MCF 10A (cell line): Measurements from ENCODE around the gene ANK2. TPM values are rescaled to one million over a fixed set of nuclear protein-coding genes. Genes with fewer than 3 reads are reported as not detected.

Experiments
- BruUV-seq: library from RNA; stranded (reverse); fragments of 400-500 nt; replicated peaks from 2 replicates; lab custom pipeline; 2021; lab: Mats Ljungman, UMichigan
- CTCF ChIA-PET: fragments of 300-600 bp; sonication (Branson Sonifier 250); formaldehyde crosslinking; extraction: SDS; loops from one replicate; lab custom pipeline; 2021; ENCODE audit warnings: antibody characterized with exemption, inconsistent platforms; lab: Yijun Ruan, JAX
- POLR2A ChIA-PET: fragments of 300-600, 350-650 bp; sonication (Branson Sonifier 250); formaldehyde crosslinking; extraction: SDS; loops from one replicate; lab custom pipeline; 2020; ENCODE audit warnings: antibody characterized with exemption, inconsistent platforms; lab: Yijun Ruan, JAX
- DNase-seq: peaks from one replicate; pipeline ENCODE4 v3.0.0-alpha.2; 2018; ENCODE audit not compliant: unreplicated experiment
- H3K27ac Mint-ChIP-seq: one replicate; pipeline ENCODE4 v1.8.0; 2022; ENCODE audit warnings: mild to moderate bottlenecking, low read depth, mixed read lengths; ENCODE audit not compliant: unreplicated experiment
- H3K27me3 Mint-ChIP-seq: one replicate; pipeline ENCODE4 v1.8.0; 2022; ENCODE audit warnings: mixed read lengths; ENCODE audit not compliant: insufficient read depth, unreplicated experiment
- H3K36me3 Mint-ChIP-seq: one replicate; pipeline ENCODE4 v1.8.0; 2022; ENCODE audit warnings: mild to moderate bottlenecking, moderate library complexity, mixed read lengths; ENCODE audit not compliant: insufficient read depth, unreplicated experiment
- H3K4me1 Mint-ChIP-seq: one replicate; pipeline ENCODE4 v1.8.0; 2022; ENCODE audit warnings: mixed read lengths; ENCODE audit not compliant: insufficient read depth, unreplicated experiment
- H3K4me3 Mint-ChIP-seq: one replicate; pipeline ENCODE4 v1.8.0; 2022; ENCODE audit warnings: mild to moderate bottlenecking, moderate library complexity, mixed read lengths; ENCODE audit not compliant: unreplicated experiment
- H3K9me3 Mint-ChIP-seq: one replicate; pipeline ENCODE4 v1.8.0; 2022; ENCODE audit warnings: mixed read lengths; ENCODE audit not compliant: unreplicated experiment
- intact Hi-C: fragments of 100-400 bp; cut with micrococcal nuclease; formaldehyde crosslinking; loops from 2 replicates; pipeline ENCODE4 v1.14.1; 2022
- total RNA-seq: library from RNA; stranded (reverse); gene quantifications from 2 replicates; pipeline ENCODE4 v1.2.3, GENCODE V29; 2022
- TF ChIP-seq, protein P1 (sequence below): fragments of 200-600 bp; IDR thresholded peaks from one replicate; pipeline ENCODE4 v1.8.0; 2022; ENCODE audit warnings: antibody characterized with exemption, mild to moderate bottlenecking; ENCODE audit not compliant: unreplicated experiment

The ANK2 gene
- total RNA-seq, 1 experiment from 2014 or later, result 37.4 TPM

DNA sequence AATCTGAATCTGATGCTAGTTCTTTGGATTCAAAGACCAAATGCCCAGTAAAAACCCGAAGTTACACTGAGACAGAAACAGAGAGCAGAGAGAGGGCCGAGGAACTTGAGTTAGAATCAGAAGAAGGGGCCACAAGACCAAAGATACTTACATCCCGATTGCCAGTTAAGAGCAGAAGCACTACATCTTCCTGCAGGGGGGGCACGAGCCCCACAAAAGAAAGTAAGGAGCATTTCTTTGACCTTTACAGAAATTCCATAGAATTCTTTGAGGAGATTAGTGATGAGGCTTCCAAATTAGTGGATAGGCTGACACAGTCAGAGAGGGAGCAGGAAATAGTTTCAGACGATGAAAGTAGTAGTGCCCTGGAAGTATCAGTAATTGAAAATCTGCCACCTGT is 309.3 kb downstream of the ANK2 start:
- no peak overlapping the region for H3K4me3 Mint-ChIP-seq
- H3K9me3 Mint-ChIP-seq, result peaks cover 14% of the 10 kb centered on the region
- no TSS peak for BruUV-seq
- intact Hi-C loops, result loop anchor here (10.0 kb wide), 1 partner anchor 64 kb away; no protein-coding TSS in a partner anchor
- POLR2A ChIA-PET, result no interaction called here
- CTCF ChIA-PET, result interaction anchor here (1.1 kb wide), 1 partner anchor 11 kb away, joined by 3 read pairs; no protein-coding TSS in a partner anchor
- peaks cover 21% of the 10 kb centered on the region for H3K4me1 Mint-ChIP-seq
- H3K36me3 Mint-ChIP-seq, result peaks cover 7% of the 10 kb centered on the region
- TF ChIP-seq, protein P1, sequence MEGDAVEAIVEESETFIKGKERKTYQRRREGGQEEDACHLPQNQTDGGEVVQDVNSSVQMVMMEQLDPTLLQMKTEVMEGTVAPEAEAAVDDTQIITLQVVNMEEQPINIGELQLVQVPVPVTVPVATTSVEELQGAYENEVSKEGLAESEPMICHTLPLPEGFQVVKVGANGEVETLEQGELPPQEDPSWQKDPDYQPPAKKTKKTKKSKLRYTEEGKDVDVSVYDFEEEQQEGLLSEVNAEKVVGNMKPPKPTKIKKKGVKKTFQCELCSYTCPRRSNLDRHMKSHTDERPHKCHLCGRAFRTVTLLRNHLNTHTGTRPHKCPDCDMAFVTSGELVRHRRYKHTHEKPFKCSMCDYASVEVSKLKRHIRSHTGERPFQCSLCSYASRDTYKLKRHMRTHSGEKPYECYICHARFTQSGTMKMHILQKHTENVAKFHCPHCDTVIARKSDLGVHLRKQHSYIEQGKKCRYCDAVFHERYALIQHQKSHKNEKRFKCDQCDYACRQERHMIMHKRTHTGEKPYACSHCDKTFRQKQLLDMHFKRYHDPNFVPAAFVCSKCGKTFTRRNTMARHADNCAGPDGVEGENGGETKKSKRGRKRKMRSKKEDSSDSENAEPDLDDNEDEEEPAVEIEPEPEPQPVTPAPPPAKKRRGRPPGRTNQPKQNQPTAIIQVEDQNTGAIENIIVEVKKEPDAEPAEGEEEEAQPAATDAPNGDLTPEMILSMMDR, result no peak
- no peak overlapping the region for H3K27ac Mint-ChIP-seq
- no peak for DNase-seq
- no peaks in the 10 kb centered on the region for H3K27me3 Mint-ChIP-seq

DNA sequence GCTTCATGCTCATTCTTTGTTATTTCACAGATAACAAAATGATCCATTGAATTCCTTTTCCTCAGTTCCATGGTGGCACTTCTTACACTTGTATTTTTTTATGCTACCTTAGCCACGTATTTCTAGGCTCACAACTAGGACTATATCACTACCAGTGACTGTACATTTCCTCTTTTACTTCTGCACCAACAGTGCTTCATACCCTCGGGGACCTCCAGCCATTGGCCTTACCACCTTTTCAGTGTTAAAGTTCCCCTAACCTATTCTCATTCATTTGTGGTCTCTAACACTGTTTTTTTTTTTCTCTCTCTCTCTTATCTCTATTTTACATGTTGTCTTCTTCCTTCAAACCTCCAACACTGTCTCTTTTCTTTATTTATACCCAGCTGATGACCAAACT is 315.9 kb downstream of the ANK2 start:
- no peak for DNase-seq
- no peak overlapping the region for H3K4me3 Mint-ChIP-seq
- intact Hi-C loops, result no loop called here
- no peaks in the 10 kb centered on the region for H3K27me3 Mint-ChIP-seq
- no peaks in the 10 kb centered on the region for H3K4me1 Mint-ChIP-seq
- peaks cover 7% of the 10 kb centered on the region for H3K36me3 Mint-ChIP-seq
- CTCF ChIA-PET, result no interaction called here
- POLR2A ChIA-PET, result no interaction called here
- H3K9me3 Mint-ChIP-seq, result no peaks in the 10 kb centered on the region
- TF ChIP-seq, protein P1, result no peak
- no peak overlapping the region for H3K27ac Mint-ChIP-seq
- BruUV-seq, result no TSS peak

DNA sequence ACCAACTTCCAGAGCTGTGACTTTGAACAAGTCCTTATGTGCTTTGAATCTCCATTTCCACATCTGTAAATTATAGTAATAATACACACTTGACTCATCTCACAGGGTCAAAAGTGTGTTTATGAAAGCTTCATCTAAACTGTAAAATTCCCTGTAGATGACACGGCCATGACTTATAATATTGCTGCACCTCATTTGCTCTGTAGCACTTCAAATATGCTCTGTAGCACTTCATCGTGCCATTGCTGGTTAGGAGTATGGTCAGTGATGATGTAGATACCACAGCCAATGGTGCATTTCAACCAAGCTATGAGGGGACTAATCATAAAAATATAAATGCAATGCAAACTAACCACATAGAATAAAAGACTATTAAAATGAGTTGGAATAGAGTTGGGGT is 318.6 kb downstream of the ANK2 start:
- POLR2A ChIA-PET, result no interaction called here
- BruUV-seq, result no TSS peak
- H3K27me3 Mint-ChIP-seq, result no peaks in the 10 kb centered on the region
- no peak overlapping the region for H3K4me3 Mint-ChIP-seq
- H3K9me3 Mint-ChIP-seq, result no peaks in the 10 kb centered on the region
- peaks cover 7% of the 10 kb centered on the region for H3K36me3 Mint-ChIP-seq
- H3K4me1 Mint-ChIP-seq, result no peaks in the 10 kb centered on the region
- no peak for DNase-seq
- intact Hi-C loops, result no loop called here
- no peak overlapping the region for H3K27ac Mint-ChIP-seq
- TF ChIP-seq, protein P1, result no peak
- CTCF ChIA-PET, result interaction anchor here (1.4 kb wide), 1 partner anchor 89 kb away, joined by 5 read pairs; no protein-coding TSS in a partner anchor

GRCh38 chr4:113371111-113371510 is 321.7 kb downstream of the ANK2 start:
- no peak for DNase-seq
- TF ChIP-seq, protein P1, result no peak
- Mint-ChIP-seq H3K4me3 (no peak overlapping the region), H3K27ac (no peak overlapping the region), H3K4me1 (no peaks in the 10 kb centered on the region), H3K27me3 (no peaks in the 10 kb centered on the region), H3K9me3 (no peaks in the 10 kb centered on the region), H3K36me3 (peaks cover 7% of the 10 kb centered on the region)
- intact Hi-C loops, result no loop called here
- POLR2A ChIA-PET, result no interaction called here
- CTCF ChIA-PET, result no interaction called here
- no TSS peak for BruUV-seq
